ENCODE measurements around the gene CCR4.
"Not testable (repeated sequence)": the region's sequence is repeated elsewhere in the genome, so short reads cannot be mapped to it uniquely, and the experiment has no call there.

The CCR4 gene

GRCh38 chr3:32950516-32950915 lies 928 bp upstream of the CCR4 start:
- no peak for DNase-seq (ENCODE audit: extremely low read depth in 1 of 2, low read depth in 1 of 2)

- DNase-seq (ENCODE audit: extremely low read depth in 1 of 2, low read depth in 1 of 2) = no peak
Measured at GRCh38 chr3:32952369-32953077, 1.1 kb downstream of the CCR4 start.

- no peak for DNase-seq (ENCODE audit: extremely low read depth in 1 of 2, low read depth in 1 of 2)
Measured at GRCh38 chr3:32954506-32954905, 3.1 kb downstream of the CCR4 start.

GRCh38 chr3:32956750-32957570 lies 5.5 kb downstream of the CCR4 start:
- no peak for DNase-seq (ENCODE audit: extremely low read depth in 1 of 2, low read depth in 1 of 2)

DNA sequence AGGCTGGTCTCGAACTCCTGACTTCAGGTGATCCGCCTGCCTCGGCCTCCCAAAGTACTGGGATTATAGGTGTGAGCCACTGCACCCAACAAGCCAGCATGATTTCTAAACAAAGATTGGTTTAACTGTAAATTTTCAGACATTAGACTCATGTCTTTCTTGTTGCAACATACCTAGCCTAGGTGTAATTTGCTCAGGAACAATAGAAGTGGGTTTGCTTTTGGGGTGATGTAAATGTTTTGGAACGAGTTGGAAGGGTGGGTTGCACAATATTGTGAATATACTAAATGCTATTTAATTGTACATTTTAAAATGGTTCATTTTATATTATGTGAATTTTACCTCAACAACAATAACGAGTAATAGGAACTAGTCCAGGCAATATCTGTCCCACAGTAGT lies 7.1 kb downstream of the CCR4 start:
- no peak for DNase-seq (ENCODE audit: extremely low read depth in 1 of 2, low read depth in 1 of 2)

- DNase-seq (ENCODE audit: extremely low read depth in 1 of 2, low read depth in 1 of 2) = no peak
Measured at GRCh38 chr3:32959371-32959770, 7.9 kb downstream of the CCR4 start.

GRCh38 chr3:32960404-32961170 lies 9.1 kb downstream of the CCR4 start:
- DNase-seq (ENCODE audit: extremely low read depth in 1 of 2, low read depth in 1 of 2) = peak in 1 of 2 donors; percentile 14

DNA sequence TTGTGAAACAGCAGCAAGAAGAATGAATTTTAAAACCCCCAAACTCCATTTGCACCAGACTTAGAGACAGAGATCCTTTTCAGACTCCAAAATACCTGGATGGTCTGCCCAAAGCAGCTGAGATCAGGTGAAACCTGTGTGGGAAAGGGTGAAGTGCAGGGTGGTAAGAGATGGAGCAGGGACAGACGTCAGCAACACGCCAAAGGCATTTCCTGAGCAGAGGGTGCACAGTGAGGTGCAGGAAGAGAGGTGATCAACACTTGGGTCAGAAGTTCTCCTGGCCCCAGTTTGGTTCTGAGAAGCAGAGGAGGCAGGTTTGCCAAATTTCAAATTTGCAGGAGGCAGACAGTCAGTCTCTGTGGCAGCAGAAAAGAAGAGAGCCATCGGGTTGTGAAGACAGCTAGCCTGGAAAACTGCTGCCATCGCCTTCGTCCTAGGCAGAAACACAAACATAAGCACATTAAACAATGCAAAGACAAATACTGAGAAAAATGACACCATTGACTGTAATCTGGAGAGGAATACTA lies 9.8 kb downstream of the CCR4 start:
- DNase-seq (ENCODE audit: extremely low read depth in 1 of 2, low read depth in 1 of 2) = peak in 1 of 2 donors; percentile 27

GRCh38 chr3:32963871-32964270 lies 12.4 kb downstream of the CCR4 start:
- peak in 1 of 2 donors; percentile 32 for DNase-seq (ENCODE audit: extremely low read depth in 1 of 2, low read depth in 1 of 2)

GRCh38 chr3:32964781-32965180 lies 13.3 kb downstream of the CCR4 start:
- DNase-seq (ENCODE audit: extremely low read depth in 1 of 2, low read depth in 1 of 2) = not testable (repeated sequence)

DNA sequence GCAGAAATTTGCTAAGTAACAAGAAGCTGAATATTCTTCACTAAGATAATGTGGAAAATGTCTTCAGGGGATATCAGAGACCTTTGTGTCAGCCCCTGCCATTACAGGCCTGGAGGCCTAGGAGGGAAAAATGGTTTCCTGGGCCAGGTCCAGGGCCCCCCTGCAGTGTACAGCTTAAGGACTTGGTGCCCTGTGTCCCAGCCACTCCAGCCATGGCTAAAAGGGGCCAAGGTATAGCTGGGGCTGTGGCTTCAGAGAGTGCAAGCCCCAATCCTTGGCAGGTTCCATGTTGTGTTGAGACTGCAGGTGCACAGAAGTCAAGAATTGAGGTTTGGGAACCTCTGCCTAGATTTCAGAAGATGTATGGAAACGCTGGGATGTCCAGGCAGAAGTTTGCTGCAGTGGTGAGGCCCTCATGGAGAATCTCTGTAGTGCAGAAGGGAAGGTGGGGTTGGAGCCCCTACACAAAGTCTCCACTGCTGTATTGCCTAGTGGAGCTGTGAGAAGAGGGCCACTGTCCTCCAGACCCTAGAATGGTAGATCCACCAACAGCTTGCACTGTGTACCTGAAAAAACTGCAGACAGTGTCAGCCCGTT lies 14.3 kb downstream of the CCR4 start:
- not testable (repeated sequence) for DNase-seq (ENCODE audit: extremely low read depth in 1 of 2, low read depth in 1 of 2)

DNA sequence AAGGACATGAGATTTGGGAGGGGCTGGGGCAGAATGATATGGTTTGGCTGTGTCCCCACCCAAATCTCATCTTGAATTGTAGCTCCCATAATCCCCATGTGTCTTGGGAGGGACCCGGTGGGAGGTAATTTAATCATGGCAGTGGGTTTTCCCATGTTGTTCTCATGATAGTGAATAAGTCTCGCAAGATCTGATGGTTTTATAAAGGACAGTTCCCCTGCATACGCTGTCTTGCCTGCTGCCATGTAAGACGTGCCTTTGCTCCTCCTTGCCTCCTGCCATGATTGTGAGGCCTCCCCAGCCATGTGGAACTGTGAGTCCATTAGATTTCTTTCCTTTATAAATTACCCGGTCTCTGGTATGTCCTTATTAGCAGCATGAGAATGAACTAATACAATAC lies 15.2 kb downstream of the CCR4 start:
- DNase-seq (ENCODE audit: extremely low read depth in 1 of 2, low read depth in 1 of 2) = not testable (repeated sequence)

DNA sequence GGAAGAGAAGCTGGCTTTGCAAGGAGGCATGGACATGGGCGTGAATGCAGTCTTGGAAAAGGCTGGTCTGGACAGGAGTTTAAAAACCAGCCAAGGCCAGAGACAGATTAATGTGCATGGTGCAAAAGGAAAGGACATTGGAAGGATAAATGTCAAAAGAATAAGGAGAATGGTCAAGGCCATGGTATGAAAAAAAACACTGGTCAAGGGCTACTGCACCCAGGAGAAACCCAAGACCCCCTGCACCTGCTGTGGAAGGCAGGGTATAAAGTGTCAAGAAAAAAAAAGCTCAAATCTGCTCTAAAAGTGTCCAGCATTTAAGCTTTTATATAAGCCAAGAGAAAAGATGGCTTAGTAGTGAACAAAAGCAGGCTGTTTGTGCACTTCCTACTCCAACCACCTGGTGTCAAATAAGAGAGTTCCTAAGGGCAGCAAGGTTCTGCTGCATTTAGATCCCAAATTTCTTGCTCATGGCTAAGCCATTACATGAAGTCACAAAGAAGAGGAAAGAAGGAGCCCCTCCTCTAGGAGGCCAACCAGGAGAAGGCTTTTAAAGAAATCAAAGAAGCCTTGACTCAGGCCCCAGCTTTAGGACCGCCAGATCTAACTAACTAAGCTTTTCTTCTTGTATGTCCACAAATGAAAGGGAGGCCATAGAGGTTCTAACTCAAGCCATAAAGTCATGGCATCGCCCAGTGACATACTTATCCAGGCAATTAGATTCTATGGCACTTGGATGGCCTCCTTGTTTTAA lies 16.9 kb downstream of the CCR4 start:
- DNase-seq (ENCODE audit: extremely low read depth in 1 of 2, low read depth in 1 of 2) = no peak

DNA sequence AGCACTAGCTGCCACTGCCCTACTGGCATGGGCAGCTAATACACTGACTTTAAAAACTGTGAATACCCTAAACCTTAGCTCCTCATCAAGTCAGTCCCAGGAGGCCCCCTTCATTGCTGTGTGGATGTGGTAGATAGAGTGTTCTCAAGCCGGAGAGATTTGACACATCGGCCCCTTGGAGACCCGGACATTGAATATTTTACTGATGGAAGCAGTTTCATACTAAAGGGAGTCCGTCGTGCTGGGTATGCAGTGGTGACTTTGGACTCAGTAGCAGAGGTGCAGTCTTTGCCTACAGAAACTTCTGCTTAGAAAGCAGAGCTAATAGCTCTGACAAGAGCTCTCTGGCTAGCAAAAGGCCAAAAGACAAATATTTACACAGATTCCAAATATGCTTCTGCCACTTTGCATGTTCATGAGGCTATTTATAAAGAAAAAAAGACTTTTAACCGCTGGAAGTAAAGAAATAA lies 17.5 kb downstream of the CCR4 start:
- no peak for DNase-seq (ENCODE audit: extremely low read depth in 1 of 2, low read depth in 1 of 2)

- DNase-seq (ENCODE audit: extremely low read depth in 1 of 2, low read depth in 1 of 2) = no peak
Measured at GRCh38 chr3:32969656-32970055, 18.2 kb downstream of the CCR4 start.

GRCh38 chr3:32971291-32971690 lies 19.8 kb downstream of the CCR4 start:
- DNase-seq (ENCODE audit: extremely low read depth in 1 of 2, low read depth in 1 of 2) = not testable (repeated sequence)

DNA sequence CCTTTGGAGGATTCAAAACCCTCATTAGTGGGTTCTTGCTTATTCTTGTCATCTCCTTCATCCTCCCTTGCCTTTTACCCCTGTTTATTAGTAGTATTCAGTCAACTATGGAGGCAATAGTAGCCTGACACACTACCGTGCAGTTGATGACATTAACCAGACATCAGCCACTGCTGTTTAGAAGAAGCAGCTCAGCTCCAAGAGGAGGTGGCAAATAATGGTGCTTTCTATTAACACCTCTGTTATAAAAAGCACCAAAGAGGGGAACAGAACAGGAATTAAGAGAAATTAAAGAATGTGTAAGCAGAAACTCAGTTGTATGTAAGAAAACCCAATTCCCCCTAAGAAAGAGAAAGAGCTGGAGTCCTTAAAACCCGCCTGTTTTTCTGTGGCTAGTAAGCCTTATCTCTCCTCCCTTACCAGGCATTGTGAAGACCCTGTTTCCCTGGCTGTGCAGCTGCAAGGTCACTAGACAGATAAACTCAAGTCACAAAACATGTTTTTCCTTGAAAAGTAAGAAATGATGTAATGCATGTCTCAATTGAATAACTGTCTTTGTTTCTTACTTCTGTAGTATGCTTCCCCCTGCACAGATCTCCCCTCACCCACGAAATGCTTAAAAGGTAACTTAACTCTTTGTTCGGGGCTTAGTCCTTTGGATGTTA lies 21.2 kb downstream of the CCR4 start:
- no peak for DNase-seq (ENCODE audit: extremely low read depth in 1 of 2, low read depth in 1 of 2)

GRCh38 chr3:32973982-32974381 lies 22.5 kb downstream of the CCR4 start:
- no peak for DNase-seq (ENCODE audit: extremely low read depth in 1 of 2, low read depth in 1 of 2)

DNA sequence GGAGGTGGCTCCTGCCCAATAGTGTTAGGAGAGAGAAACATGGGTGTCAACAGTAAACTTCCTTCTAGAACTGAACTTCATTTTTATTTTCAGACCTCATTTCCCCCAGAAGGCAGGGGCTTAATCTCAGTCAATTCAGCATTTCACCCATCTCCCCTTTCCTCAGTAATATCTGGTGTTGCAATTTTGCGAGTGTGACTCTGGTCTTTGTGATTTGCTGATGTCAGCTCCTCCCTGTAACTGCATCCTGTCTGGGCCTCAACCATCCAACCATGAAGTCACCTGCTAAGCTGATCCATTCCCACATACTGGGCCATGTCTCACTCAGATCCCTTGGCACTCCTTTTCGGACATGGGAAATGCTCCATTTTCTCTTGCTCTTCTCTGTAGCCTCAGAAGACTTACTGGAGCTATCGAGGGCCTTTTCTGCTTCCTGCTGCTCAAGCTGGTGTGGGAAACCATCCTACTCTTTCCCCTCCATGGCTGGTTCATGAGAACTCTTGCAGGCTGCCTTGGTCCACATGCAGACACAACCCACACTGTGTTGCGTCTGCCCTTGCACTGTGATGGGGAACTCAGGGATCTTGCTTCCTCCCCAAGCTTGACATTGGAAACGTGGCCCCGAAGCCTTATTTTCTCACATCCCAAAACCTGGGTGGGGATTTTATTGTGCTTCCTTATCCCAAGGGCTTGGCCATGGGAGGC lies 24.6 kb downstream of the CCR4 start:
- DNase-seq (ENCODE audit: extremely low read depth in 1 of 2, low read depth in 1 of 2) = no peak
